Mammary epithelial cell (primary cell): Measurements from ENCODE around the gene MAP3K1.

Source experiments
- EZH2 ChIP-seq: IDR thresholded peaks from 2 replicates; pipeline ENCODE4 v1.6.1; 2012; ENCODE audit warnings: low read length, inconsistent platforms, borderline replicate concordance
- TF ChIP-seq, protein P1 (sequence below), 2 donors: IDR thresholded peaks in 1 of 2; conservative IDR thresholded peaks in 1 of 2; 2 replicates each; pipeline ENCODE4 v1.5.1; 2011 to 2012; ENCODE audit warnings: inconsistent platforms in 2 of 2, low read length in 2 of 2, mild to moderate bottlenecking in 2 of 2, control low read depth in 1 of 2, low read depth in 1 of 2; ENCODE audit not compliant: insufficient read depth in 1 of 2; ENCODE audit errors: extremely low read depth in 1 of 2

- TF ChIP-seq, protein P1, sequence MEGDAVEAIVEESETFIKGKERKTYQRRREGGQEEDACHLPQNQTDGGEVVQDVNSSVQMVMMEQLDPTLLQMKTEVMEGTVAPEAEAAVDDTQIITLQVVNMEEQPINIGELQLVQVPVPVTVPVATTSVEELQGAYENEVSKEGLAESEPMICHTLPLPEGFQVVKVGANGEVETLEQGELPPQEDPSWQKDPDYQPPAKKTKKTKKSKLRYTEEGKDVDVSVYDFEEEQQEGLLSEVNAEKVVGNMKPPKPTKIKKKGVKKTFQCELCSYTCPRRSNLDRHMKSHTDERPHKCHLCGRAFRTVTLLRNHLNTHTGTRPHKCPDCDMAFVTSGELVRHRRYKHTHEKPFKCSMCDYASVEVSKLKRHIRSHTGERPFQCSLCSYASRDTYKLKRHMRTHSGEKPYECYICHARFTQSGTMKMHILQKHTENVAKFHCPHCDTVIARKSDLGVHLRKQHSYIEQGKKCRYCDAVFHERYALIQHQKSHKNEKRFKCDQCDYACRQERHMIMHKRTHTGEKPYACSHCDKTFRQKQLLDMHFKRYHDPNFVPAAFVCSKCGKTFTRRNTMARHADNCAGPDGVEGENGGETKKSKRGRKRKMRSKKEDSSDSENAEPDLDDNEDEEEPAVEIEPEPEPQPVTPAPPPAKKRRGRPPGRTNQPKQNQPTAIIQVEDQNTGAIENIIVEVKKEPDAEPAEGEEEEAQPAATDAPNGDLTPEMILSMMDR (conservative IDR thresholded peaks at IDR 0.05 in 1 of 2, IDR thresholded peaks at IDR 0.05 in 1 of 2; ENCODE audit: extremely low read depth in 1 of 2, insufficient read depth in 1 of 2, low read depth in 1 of 2, low read length in 2 of 2), result no peak
- no peak for TF ChIP-seq EZH2
Observed at GRCh38 chr5:56815658-56816545, 553 bp downstream of the MAP3K1 start.
